ENCODE data around the gene PCDHB14. TPM values are rescaled to one million over a fixed set of nuclear protein-coding genes. Genes with fewer than 3 reads are reported as not detected.

Gene PCDHB14
- total RNA-seq, 1 donor from 2014 or later, result 1.9 TPM

DNA sequence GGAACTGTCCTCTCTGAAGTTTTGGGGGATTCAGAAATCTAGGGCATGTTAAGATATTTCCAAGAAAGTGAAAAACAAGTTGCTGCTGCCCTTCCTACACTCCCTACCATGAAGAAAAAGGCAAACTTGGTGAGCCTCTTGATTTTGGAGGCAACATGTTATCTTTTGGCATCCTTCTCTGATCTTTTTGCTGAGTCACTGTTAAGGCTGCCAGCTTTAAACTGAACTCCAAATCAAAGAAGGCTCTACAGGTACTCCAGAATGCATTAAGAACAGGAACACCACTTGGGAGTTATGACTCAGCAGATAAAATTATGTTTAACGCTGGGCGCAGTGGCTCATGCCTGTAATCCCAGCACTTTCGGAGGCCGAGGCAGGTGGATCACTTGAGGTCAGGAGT lies 46.1 kb downstream of the PCDHB14 start:
- no peak for DNase-seq (ENCODE audit: low spot score)

DNA sequence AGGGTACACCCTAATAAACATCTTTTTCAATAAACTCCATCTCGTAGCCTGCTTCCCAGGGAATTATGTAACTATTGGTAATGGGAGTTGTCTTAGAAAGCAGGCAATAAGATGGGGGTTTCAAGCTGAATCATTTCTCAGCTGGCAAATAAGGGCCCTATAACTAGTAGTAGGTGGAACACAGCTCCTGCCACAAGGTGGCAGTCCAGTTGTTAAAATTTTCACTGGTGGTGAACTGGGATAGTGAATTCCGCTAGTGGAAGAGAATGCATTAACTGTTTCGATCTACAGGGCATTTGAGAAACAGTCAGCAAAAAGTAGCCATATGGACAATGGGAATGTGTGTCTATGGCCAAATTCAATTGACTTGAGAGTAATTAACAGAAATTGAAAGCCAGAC lies 49.8 kb downstream of the PCDHB14 start:
- no peak for DNase-seq (ENCODE audit: low spot score)

Other genes starting within 250 kb of the PCDHB14 start
- not detected for gene PCDHB1, start 172.0 kb upstream of the PCDHB14 start, total RNA-seq
- gene PCDHB2, start 128.7 kb upstream of the PCDHB14 start, total RNA-seq, result 3.4 TPM
- gene PCDHB3, start 122.9 kb upstream of the PCDHB14 start, total RNA-seq, result 3.6 TPM
- 2.5 TPM for gene PCDHB4, start 101.5 kb upstream of the PCDHB14 start, total RNA-seq
- gene PCDHB5, start 88.1 kb upstream of the PCDHB14 start, total RNA-seq, result 1.5 TPM
- 0.48 TPM for gene PCDHB6, start 73.3 kb upstream of the PCDHB14 start, total RNA-seq
- gene PCDHB7, start 50.7 kb upstream of the PCDHB14 start, total RNA-seq, result 1.6 TPM
- 2.4 TPM for gene PCDHB8, start 45.6 kb upstream of the PCDHB14 start, total RNA-seq
- gene PCDHB16, start 41.0 kb upstream of the PCDHB14 start, total RNA-seq, result 1.6 TPM
- gene PCDHB9, start 36.2 kb upstream of the PCDHB14 start, total RNA-seq, result 1.0 TPM
- gene PCDHB10, start 31.0 kb upstream of the PCDHB14 start, total RNA-seq, result 1.4 TPM
- 2.0 TPM for gene PCDHB11, start 23.7 kb upstream of the PCDHB14 start, total RNA-seq
- 3.3 TPM for gene PCDHB12, start 14.6 kb upstream of the PCDHB14 start, total RNA-seq
- 2.8 TPM for gene PCDHB13, start 9.4 kb upstream of the PCDHB14 start, total RNA-seq
- gene PCDHB15, start 22.1 kb downstream of the PCDHB14 start, total RNA-seq, result 3.4 TPM
- 0.61 TPM for gene SLC25A2, start 80.7 kb downstream of the PCDHB14 start, total RNA-seq
- 53.9 TPM for gene TAF7, start 97.4 kb downstream of the PCDHB14 start, total RNA-seq
- gene PCDHGA1, start 107.2 kb downstream of the PCDHB14 start, total RNA-seq, result 0.48 TPM
- 3.7 TPM for gene PCDHGA2, start 115.4 kb downstream of the PCDHB14 start, total RNA-seq
- 2.2 TPM for gene PCDHGA3, start 120.5 kb downstream of the PCDHB14 start, total RNA-seq
- 1.3 TPM for gene PCDHGB1, start 126.8 kb downstream of the PCDHB14 start, total RNA-seq
- 4.7 TPM for gene PCDHGA4, start 131.7 kb downstream of the PCDHB14 start, total RNA-seq
- 3.1 TPM for gene PCDHGB2, start 136.7 kb downstream of the PCDHB14 start, total RNA-seq
- 2.7 TPM for gene PCDHGA5, start 140.8 kb downstream of the PCDHB14 start, total RNA-seq
- 2.7 TPM for gene PCDHGB3, start 146.9 kb downstream of the PCDHB14 start, total RNA-seq
- 3.1 TPM for gene PCDHGA6, start 150.5 kb downstream of the PCDHB14 start, total RNA-seq
- 1.9 TPM for gene PCDHGA7, start 159.4 kb downstream of the PCDHB14 start, total RNA-seq
- gene PCDHGB4, start 164.4 kb downstream of the PCDHB14 start, total RNA-seq, result 3.2 TPM
- 0.87 TPM for gene PCDHGA8, start 169.3 kb downstream of the PCDHB14 start, total RNA-seq
- 5.9 TPM for gene PCDHGB5, start 174.6 kb downstream of the PCDHB14 start, total RNA-seq
- 3.9 TPM for gene PCDHGA9, start 179.4 kb downstream of the PCDHB14 start, total RNA-seq
- 5.3 TPM for gene PCDHGB6, start 184.7 kb downstream of the PCDHB14 start, total RNA-seq
- gene PCDHGA10, start 189.6 kb downstream of the PCDHB14 start, total RNA-seq, result 4.2 TPM
- 8.1 TPM for gene PCDHGB7, start 194.3 kb downstream of the PCDHB14 start, total RNA-seq
- gene PCDHGA11, start 197.7 kb downstream of the PCDHB14 start, total RNA-seq, result 3.1 TPM
- gene PCDHGA12, start 207.2 kb downstream of the PCDHB14 start, total RNA-seq, result 4.6 TPM